ENCODE measurements around the gene BTG3. TPM values are rescaled to one million over a fixed set of nuclear protein-coding genes. Genes with fewer than 3 reads are reported as not detected.

The BTG3 gene
- total RNA-seq, 5 donors from 2014 or later (not counting 1 experiment from before 2014, with no cell fraction given), result 10.4 to 79.5 (median 17.6) TPM

DNA sequence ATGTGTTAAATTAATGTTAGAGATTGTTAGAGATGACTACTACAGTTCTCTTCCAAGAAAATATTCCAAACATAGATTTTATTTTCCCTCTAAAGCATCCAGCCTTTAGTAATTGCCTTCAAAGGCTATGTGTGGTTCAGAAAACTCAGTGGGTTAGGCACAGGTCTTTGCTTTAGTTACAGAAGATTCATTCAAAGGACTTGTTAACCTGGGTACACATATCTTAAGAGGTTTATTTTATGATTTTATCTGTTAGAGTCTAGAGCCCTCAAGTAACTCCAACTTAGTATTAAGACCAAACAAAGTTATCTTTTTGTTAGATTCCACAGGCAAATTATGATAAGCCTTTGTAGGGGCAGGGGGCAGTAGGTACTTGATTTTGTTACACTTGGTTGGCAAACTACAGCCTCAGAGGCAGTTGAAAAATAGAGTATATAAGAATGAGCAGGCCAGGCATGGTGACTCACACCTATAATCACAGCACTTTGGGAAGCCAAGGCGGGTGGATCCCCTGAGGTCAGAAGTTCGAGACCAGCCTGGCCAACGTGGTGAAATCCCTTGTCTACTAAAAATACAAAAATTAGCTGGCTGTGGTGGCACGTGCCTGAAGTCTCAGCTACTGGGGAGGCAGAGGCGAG is 61.9 kb downstream of the BTG3 start:
- Mint-ChIP-seq H3K4me3 (no peak overlapping the region), H3K27me3 (no peaks in the 10 kb centered on the region), H3K4me1 (no peaks in the 10 kb centered on the region), H3K27ac (no peak overlapping the region), H3K9me3 (no peaks in the 10 kb centered on the region), H3K36me3 (peaks cover 4% of the 10 kb centered on the region)
- Histone ChIP-seq H3K36me3 (ENCODE audit: control insufficient read depth in 2 of 2, extremely low read depth in 1 of 2, insufficient read depth in 1 of 2, low read length in 1 of 2) (no peaks in the 10 kb centered on the region), H3K9me3 (no peaks in the 10 kb centered on the region), H3K27me3 (replicated peaks in 1 of 2; ENCODE audit: control insufficient read depth in 2 of 2, extremely low read depth in 1 of 2, insufficient read depth in 2 of 2, low read length in 1 of 2) (no peaks in the 10 kb centered on the region), H3K4me3 (ENCODE audit: control insufficient read depth in 1 of 2, extremely low read depth in 1 of 2, low read length in 1 of 2) (no peak overlapping the region), H3K27ac (ENCODE audit: low read length) (no peak overlapping the region), H3K4me1 (ENCODE audit: control insufficient read depth in 1 of 2, extremely low read depth in 1 of 2, insufficient read depth in 2 of 2, low read length in 2 of 2) (no peaks in the 10 kb centered on the region)
- ChIA-PET POLR2A (no interaction called here), CTCF (no interaction called here)
- 20% methylated on average over 1 of the region's 5 CpGs for WGBS (ENCODE audit: insufficient coverage)
- ATAC-seq (replicated peaks in 1 of 4) (no peak), DNase-seq (no peak)

DNA sequence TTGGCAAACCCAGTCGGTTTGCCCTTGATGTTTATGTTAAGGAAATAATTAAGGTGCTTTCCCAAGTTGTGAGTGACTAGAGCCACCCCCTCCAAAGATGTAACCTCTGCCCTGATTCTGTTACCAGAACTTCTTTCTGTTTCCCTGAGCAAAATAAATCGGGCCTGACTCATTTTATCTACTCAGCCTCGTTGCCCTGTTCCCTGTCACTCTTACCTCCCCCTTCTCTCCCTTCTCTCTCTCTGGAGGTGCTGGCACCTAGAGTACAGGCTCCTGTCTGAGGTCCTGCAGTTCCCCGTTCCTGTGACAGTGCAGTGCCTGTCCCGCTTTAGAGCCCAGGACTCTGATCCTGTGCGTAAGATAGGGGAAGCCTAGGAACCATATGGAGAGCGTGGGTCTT is 64.4 kb downstream of the BTG3 start:
- no peak for DNase-seq
- H3K27me3 ChIP-seq (replicated peaks in 1 of 2; ENCODE audit: control insufficient read depth in 2 of 2, extremely low read depth in 1 of 2, insufficient read depth in 2 of 2, low read length in 1 of 2), result no peaks in the 10 kb centered on the region
- Mint-ChIP-seq H3K4me1 (no peaks in the 10 kb centered on the region), H3K36me3 (peaks cover 4% of the 10 kb centered on the region), H3K27me3 (no peaks in the 10 kb centered on the region), H3K9me3 (no peaks in the 10 kb centered on the region), H3K27ac (no peak overlapping the region), H3K4me3 (no peak overlapping the region)
- H3K9me3 ChIP-seq, result no peaks in the 10 kb centered on the region
- ATAC-seq (replicated peaks in 1 of 4), result no peak
- CTCF ChIA-PET, result no interaction called here
- 98% methylated on average over 5 of the region's 7 CpGs for WGBS (ENCODE audit: insufficient coverage)
- H3K4me3 ChIP-seq (ENCODE audit: control insufficient read depth in 1 of 2, extremely low read depth in 1 of 2, low read length in 1 of 2), result no peak overlapping the region
- H3K36me3 ChIP-seq (ENCODE audit: control insufficient read depth in 2 of 2, extremely low read depth in 1 of 2, insufficient read depth in 1 of 2, low read length in 1 of 2), result no peaks in the 10 kb centered on the region
- no peak overlapping the region for H3K27ac ChIP-seq (ENCODE audit: low read length)
- POLR2A ChIA-PET, result interaction anchor here in 1 of 2 donors (0.6 kb wide), 1 partner anchor 51 kb away, joined by 6 read pairs; no protein-coding TSS in a partner anchor
- H3K4me1 ChIP-seq (ENCODE audit: control insufficient read depth in 1 of 2, extremely low read depth in 1 of 2, insufficient read depth in 2 of 2, low read length in 2 of 2), result no peaks in the 10 kb centered on the region

DNA sequence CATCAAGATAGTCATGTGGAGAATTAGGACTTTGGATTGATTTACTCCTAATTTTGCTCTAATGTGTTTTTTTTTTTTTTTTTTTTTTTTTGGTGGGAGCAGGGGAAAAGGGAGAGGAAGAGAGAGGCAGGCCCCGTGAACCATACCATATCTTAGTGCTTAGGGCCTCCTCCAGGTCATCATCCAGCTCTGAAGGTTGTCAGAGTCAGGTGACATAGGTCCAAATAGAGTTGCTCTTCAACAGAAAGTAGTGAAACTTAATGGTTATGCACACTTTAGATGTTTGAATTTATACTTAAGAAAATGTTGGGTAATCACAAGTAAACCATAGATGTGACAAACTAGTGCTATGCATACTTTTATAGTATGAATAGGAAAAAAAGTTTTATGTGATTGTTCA is 67.7 kb downstream of the BTG3 start:
- Histone ChIP-seq H3K27ac (ENCODE audit: low read length) (no peak overlapping the region), H3K4me3 (ENCODE audit: control insufficient read depth in 1 of 2, extremely low read depth in 1 of 2, low read length in 1 of 2) (no peak overlapping the region), H3K36me3 (ENCODE audit: control insufficient read depth in 2 of 2, extremely low read depth in 1 of 2, insufficient read depth in 1 of 2, low read length in 1 of 2) (no peaks in the 10 kb centered on the region), H3K4me1 (ENCODE audit: control insufficient read depth in 1 of 2, extremely low read depth in 1 of 2, insufficient read depth in 2 of 2, low read length in 2 of 2) (no peaks in the 10 kb centered on the region), H3K27me3 (replicated peaks in 1 of 2; ENCODE audit: control insufficient read depth in 2 of 2, extremely low read depth in 1 of 2, insufficient read depth in 2 of 2, low read length in 1 of 2) (no peaks in the 10 kb centered on the region), H3K9me3 (no peaks in the 10 kb centered on the region)
- DNase-seq (no peak), ATAC-seq (replicated peaks in 1 of 4) (no peak)
- no CpG with 5 or more reads among the region's 1 CpG for WGBS (ENCODE audit: insufficient coverage)
- Mint-ChIP-seq H3K9me3 (no peaks in the 10 kb centered on the region), H3K27me3 (peaks cover 0 to 2% of the 10 kb centered on the region in 2 donors), H3K4me3 (no peak overlapping the region), H3K4me1 (no peaks in the 10 kb centered on the region), H3K36me3 (peaks cover 4% of the 10 kb centered on the region), H3K27ac (no peak overlapping the region)
- CTCF ChIA-PET, result interaction anchor here in 1 of 2 donors (0.7 kb wide), 1 partner anchor 52 kb away, joined by 17 read pairs; no protein-coding TSS in a partner anchor
- POLR2A ChIA-PET, result no interaction called here

Other genes with a start within 250 kb of the BTG3 start
- under 1 TPM; 0.35 to 0.95 (median 0.82) TPM for gene CXADR, start 99.9 kb downstream of the BTG3 start, total RNA-seq
- gene C21orf91, start 206.5 kb upstream of the BTG3 start, total RNA-seq, result 10 to 100 TPM; 41.1 to 52.6 (median 48.5) TPM

Measured in T-cell (primary cell).